ENCODE results near the gene TNNT3. TPM values are rescaled to one million over a fixed set of nuclear protein-coding genes. Genes with fewer than 3 reads are reported as not detected.

TNNT3 gene
- total and polyA plus RNA-seq, 2 of the 4 experiments (the other 2 are of a cell fraction), result not detected

DNA sequence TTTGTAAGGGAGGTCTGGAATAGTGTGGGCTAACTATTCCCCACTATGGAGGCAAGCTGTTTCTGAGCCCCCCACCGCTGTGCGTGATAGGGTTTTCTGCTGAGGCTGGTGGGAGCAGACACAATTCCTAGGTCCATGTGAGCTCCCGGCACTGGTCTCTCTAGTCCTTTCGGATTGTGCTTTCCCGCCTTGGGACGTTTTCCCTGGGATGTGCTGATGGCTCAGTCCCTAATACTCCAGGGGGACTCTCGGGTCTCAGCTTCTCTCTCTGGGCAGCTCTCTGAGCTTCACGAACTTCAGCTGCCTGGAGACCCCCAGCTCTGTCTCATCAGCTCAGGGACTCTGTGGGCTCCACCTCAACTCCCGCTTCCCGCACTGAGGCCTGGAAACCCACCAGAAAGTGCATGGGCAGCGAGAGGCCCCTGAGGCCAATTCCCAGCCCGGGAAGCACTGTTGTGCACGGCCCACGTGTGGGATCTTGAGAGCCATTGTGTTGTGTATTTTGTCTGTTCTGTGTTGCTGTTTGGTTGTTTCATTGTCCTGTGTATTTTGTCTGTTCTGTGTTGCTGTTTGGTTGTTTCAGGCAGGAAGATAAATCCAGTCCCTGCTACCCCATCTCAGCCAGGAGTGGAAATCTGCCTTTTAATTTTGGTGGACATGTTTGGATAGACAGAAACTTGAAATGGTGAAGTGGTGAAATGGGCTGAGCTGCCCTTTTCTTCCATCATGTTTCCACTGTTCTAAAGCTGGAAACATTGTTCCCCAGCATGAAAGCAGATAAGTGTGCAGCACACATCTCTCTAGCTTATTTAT lies 12.7 kb upstream of the TNNT3 start:
- in situ Hi-C loops (cut with MboI; ENCODE audit: low sequenced_read_pairs) (no loop called here), intact Hi-C loops (cut with micrococcal nuclease) (no loop called here), dilution Hi-C loops (cut with HindIII; ENCODE audit: low sequenced_read_pairs, unreplicated experiment) (no loop called here)
- Histone ChIP-seq H2AK9ac (replicated peaks; ENCODE audit: low read depth, low read length, poor library complexity) (no peak overlapping the region), H4K5ac (ENCODE audit: low read depth, low read length) (no peak overlapping the region), H3K4ac (ENCODE audit: low read depth, low read length) (no peak overlapping the region), H3K23ac (ENCODE audit: low read depth, low read length) (no peak overlapping the region), H2AFZ (replicated peaks; ENCODE audit: low read length, poor library complexity) (no peak overlapping the region), H3K4me3 (ENCODE audit: insufficient read depth, low read depth, low read length) (no peak overlapping the region), H2BK15ac (ENCODE audit: low read depth, low read length) (no peak overlapping the region), H4K91ac (ENCODE audit: insufficient read depth, low read depth, low read length) (no peak overlapping the region), H3K27ac (ENCODE audit: insufficient read depth, low read length) (no peak overlapping the region), H2BK120ac (ENCODE audit: low read depth, low read length) (no peak overlapping the region), H3K14ac (replicated peaks; ENCODE audit: low read depth, low read length) (no peak overlapping the region), H3K9me3 (ENCODE audit: control insufficient read depth, insufficient read depth, low read length) (no peaks in the 10 kb centered on the region), H3K9ac (ENCODE audit: low read depth, low read length) (no peak overlapping the region), H2BK5ac (ENCODE audit: low read depth, low read length, poor library complexity, severe bottlenecking) (no peak overlapping the region), H3K36me3 (ENCODE audit: control insufficient read depth, insufficient read depth, low read length) (no peaks in the 10 kb centered on the region), H2AK5ac (ENCODE audit: low read depth, low read length) (no peak overlapping the region), H3K9me1 (ENCODE audit: insufficient read depth, low read length) (no peaks in the 10 kb centered on the region), H3K79me1 (ENCODE audit: low read depth in 1 of 2, low read length in 2 of 2) (no peaks in the 10 kb centered on the region), H3K4me1 (ENCODE audit: control insufficient read depth, insufficient read depth, low read length) (no peaks in the 10 kb centered on the region), H3K18ac (ENCODE audit: low read depth, low read length) (no peak overlapping the region), H2BK20ac (ENCODE audit: low read depth, low read length) (no peak overlapping the region), H3K56ac (ENCODE audit: extremely low read depth, insufficient read depth, low read length) (no peak overlapping the region), H3K4me2 (ENCODE audit: low read depth, low read length) (no peak overlapping the region), H4K20me1 (ENCODE audit: insufficient read depth, low read length) (no peaks in the 10 kb centered on the region), H3K27me3 (ENCODE audit: control insufficient read depth, insufficient read depth, low read length) (peaks cover 29% of the 10 kb centered on the region), H4K8ac (ENCODE audit: low read depth in 2 of 2, low read length in 2 of 2) (no peak overlapping the region)
- ChIA-PET CTCF (no interaction called here), POLR2A (ENCODE audit: unreplicated experiment) (no interaction called here)
- ATAC-seq (ENCODE audit: low read depth), result no peak
- no TSS peak for BruUV-seq (replicated peaks)
- DNase-seq, result no peak
- TF ChIP-seq CHD1 (IDR thresholded peaks at IDR 0.05; ENCODE audit: low read depth, low read length) (no peak), USF2 (IDR thresholded peaks at IDR 0.05; ENCODE audit: low read depth, low read length) (no peak), RCOR1 (IDR thresholded peaks at IDR 0.05; ENCODE audit: insufficient replicate concordance, low read length) (no peak), CTCF (conservative IDR thresholded peaks at IDR 0.05; ENCODE audit: low read depth, low read length) (no peak)
- 83% methylated on average over 4 of the region's 14 CpGs; no CpG with 5 or more reads in 1 of the 2 experiments for WGBS, 2 experiments (ENCODE audit: extremely low coverage in 2 of 2, insufficient read length in 1 of 2)

Measured in IMR-90 (cell line).